Globus pallidus (tissue), 1 donor: ENCODE measurements around the gene RFX4.
"Not testable (repeated sequence)": the region's sequence is repeated elsewhere in the genome, so short reads cannot be mapped to it uniquely, and the experiment has no call there.

Experiments
- DNase-seq: peaks from one replicate; pipeline ENCODE4 v3.0.0-alpha.2; 2015; ENCODE audit warnings: low spot score

The RFX4 gene

DNA sequence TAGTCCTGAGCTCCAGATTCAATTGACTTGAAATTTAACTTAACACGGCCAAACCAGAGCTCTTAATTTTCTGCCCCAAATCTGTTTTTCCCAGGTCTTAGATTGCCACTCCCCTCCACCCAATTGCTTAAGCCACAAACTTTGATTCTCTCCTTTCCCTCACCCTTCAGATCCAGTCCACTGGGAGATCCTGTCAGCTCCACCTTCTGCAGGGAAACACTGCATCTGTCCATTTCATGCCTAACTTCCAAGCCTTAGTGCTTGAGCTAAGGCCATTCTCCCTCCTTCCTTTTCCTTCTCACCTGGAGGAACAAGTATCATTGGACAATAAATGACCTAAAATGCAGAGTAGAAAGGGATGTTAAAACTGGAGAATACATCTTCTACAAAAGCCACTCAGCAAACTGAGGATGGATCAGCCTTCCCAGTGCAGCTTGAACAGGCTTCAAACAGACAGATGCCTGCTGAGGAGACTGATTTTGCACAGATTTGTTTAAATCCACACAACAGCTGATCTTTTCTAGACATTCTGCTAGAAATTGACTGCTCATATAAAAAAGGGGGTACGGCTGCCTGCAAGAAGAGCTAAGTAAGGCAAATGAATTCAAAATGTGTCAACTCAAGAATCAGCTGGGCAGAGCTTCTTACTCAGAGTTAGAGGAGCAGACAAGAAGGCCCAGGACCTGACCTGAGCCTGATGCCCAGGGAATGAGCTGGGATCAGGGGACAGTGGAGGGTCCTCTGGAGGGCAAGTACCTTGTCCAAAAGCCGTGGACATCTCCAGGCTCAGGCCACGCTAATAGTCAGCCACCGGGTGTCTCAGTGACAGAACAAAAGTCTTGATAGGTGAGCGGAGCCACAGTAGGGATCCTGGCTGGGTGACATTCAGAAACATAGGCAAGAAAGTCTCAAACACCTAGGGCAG, 110.4 kb downstream of the RFX4 start:
- DNase-seq, result no peak

DNA sequence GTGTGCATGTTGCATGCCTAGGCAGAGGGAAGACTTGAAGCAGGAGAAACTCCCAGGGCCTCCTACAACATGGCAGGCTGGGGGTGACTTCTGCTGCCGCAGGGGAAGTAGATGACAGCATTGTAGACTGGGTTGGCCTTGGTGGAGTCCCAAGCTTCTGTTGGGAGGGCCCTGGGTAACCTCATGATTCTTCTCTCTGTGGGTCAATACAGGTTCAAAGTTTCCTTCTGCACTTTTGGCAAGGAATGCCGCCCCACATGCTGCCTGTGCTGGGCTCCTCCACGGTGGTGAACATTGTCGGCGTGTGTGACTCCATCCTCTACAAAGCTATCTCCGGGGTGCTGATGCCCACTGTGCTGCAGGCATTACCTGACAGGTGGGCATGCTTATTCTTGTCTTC, 113.3 kb downstream of the RFX4 start:
- no peak for DNase-seq

DNA sequence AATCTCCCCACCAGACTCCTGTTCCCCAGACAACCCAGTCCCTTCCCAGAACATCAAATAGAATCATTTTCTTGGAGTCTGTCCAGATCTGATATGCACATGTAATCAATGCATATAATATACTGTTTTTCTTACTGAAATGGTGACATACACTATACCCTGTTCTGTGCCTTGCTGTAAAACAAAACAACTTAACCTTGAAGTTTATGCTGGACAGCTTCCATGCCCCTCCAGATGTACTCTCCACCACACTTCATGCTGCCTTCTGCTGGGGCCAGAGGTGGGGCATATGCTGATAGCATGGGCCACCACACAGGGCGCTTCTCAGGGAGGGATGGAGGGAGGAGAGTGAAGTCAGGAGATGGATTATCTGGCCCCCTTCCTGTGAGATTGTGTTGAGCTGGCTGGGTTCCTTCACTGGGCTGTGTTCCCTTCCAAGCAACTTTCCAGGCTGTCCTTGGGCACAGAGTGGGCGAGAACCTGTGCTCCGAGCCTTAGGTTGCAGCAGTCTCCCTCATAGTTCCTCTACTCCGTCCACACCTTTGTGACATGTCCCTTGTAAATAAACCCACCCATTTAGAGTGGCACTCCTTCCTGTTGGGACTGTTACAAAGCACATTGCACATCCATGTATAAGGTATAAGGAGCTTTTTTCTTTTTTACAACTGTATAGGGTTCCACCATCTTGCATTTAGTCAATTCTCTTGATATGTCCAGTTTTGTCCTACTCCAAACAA, 114.0 kb downstream of the RFX4 start:
- no peak for DNase-seq

DNA sequence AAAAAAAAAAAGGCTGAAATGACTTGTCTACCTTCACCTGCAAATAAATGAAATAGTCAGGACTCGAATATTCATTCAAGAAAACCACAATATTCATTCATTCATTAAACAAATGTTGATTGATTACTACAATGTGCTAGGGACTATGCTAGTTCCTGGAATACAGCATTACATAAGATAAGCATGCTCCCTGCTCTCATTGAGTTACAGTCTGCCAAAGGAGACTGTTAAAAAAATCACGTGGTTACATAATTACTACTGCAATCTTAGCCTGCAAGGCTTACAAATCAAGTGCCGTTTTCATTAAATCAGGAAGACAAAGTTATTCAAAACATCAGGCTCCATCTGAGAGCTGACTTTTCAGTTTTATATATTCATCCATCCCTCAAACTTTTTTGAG, 121.3 kb downstream of the RFX4 start:
- no peak for DNase-seq

DNA sequence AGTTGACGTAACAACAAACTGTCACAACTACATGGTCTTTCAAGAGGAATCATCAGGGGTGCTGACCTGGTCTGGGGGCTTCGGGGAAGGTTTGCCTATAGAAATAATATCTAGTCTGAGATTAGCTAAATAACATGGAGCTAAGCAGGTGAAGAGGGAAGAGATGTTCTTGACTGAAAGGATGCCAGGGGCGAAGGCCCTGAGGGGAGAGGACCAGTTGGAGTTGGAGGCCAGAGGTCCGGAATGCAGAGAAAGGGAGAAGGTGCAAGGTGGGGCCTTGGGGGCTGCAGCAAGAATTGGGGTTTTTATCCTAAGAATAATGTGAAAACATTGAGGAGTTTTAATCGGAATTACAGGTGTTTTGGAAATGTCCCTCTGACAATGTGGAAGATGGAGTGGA, 123.2 kb downstream of the RFX4 start:
- DNase-seq, result no peak

DNA sequence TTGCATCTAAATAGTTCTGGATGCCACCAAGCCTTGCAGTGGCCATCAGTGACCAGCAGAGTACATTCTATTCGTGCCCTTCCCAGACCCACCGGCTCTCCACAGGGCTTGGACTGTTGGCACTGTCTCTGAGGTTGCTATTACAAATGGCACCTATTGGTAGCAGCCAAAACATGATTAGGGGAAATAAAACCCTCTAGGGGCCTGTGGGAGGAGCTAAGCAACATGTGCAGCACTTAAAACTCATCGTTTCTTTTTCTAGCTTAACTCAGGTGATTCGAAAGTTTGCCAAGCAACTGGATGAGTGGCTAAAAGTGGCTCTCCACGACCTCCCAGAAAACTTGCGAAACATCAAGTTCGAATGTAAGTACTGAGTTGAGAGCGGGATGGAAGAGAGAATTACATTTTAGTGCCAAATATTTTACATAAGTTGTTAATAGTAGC, 126.3 kb downstream of the RFX4 start:
- DNase-seq, result no peak

DNA sequence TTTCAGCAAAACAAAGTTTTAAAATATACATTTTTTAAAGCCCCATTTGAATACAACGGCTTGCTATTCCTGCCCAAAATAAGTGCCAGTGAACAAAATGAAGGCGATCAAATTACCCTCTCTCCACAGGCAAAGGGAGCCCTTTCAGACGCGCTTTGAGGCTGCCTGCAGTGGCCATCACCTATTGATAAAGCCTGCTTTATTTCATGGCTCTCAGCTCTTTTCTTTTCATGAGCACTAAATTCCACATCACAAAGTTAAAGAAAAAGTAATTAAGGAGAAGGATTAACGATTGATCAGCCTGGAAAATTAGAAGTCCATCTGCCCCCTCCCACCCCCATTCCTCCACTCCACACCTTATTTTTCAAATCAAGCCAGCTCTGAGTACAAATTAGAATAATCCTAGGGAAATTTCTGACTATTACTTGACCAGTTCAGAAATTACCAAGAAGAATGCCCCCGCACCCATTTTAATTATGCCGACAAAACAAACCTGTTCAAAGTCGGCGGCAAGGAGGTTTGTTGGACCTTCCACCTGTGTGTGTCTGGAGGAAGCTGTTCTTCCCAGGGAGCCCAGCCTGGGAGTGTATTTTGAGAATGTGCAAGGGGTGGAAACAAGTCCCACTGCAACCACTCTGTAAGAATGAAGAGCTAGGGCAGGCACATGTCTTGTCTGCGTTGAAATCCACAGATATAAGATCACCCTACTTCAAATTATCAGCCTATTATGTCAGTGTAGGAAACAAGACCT, 127.5 kb downstream of the RFX4 start:
- no peak for DNase-seq

DNA sequence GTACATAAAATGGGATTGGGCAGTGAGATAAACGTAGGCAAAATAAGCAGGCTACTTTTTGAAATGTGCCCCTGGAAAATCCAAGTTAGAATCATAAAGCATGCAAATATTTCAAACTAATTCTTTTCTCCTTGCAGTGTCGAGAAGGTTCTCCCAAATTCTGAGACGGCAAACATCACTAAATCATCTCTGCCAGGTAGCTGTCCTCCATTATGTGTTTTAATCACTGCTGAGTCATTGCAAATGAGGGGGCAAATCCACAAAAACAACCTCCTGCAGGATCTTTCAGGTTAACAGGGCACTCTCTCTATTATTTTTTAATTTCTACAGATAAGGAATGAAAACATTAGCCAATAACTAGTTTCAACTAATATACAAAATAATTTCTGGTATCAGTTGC, 128.5 kb downstream of the RFX4 start:
- DNase-seq, result no peak

DNA sequence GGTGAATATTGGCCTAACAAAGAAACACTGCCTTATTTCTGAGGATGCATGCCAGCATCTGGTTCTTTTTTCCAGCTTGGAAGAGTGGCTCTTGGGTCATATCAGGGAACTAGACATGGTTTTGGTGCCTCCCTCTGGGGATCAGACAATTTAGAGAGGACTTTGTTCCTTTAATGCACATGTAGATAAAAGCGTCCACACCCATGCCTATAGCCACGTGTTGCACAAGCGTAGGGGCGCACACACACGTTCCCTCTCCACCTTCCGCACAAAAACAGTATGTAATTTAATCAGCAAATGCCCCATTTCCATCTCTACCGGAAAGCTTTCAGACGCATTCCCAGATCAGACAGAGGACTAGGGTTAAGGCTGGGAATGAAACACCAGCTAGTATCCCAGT, 130.0 kb downstream of the RFX4 start:
- no peak for DNase-seq

DNA sequence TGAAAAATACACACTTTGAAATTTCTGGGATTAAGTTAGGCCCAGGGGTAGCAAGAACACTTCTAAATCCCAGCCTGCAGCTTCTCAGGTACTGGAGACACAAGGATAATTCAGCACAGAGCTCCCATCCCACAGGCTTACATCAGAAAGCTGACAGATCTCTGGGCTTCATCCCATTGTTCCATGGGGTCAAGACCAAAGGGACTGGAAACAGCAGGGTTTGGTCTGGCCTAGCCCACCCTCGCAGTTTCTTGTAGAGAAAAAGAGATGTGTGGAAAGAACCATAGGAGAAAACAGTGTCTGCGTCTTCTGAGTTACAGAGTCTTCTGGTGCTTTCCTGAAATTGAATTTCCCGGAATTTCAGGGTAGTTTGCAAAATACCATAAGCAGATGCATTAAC, 132.1 kb downstream of the RFX4 start:
- no peak for DNase-seq

DNA sequence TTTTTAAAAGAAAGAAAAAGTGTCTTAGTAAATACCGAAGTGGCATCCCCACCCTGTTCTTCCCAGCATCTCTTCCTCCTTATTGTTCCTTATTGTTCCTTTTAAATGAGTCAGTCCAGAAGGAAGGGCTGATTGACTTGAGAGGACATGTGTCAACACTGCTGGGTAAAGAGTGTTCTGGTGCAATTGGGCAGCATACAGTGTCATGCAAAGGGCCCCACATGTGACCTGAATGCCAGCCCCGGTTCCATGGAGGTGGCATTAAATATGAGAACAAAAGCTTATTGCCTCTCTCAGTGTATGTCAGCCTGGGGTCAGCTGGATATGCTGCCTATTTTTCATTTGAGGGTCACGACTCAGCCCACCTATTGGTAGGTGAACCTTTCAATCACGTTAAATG, 132.8 kb downstream of the RFX4 start:
- no peak for DNase-seq

DNA sequence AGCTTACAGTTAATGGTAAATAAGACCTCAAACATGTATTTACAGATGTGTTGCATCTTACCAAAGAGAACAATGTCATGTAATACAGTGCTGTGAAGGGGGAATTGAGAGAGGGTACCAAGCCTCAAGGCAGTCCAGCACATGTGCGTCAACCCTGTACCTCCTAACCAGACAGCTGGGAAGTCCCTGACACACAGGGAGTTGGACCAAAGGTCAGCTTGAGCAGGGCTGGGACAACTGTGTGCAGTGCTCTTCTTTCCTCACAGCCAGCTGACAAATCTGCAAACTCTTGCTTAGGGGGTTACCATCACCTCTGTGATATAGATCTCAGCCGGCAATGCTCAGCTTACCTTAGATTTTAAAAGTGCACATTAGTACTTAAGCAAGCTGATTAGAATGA, 134.9 kb downstream of the RFX4 start:
- no peak for DNase-seq

DNA sequence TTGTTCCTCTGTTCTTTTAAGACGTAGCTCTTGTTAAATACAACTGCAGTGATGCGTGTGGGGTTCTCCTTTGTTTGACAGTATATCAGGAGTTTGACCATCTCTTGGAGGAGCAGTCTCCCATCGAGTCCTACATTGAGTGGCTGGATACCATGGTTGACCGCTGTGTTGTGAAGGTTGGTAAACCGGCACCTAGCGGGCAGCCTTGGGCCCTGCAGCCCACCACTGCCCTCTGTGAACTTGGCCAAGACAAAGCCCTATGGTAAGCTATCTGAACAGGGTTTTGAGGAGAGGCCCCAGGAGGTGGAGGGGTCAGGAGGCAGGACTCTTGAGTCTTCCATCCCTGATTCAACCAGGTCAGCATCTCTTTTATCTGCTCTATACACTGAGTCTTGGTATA, 137.1 kb downstream of the RFX4 start:
- DNase-seq, result no peak

DNA sequence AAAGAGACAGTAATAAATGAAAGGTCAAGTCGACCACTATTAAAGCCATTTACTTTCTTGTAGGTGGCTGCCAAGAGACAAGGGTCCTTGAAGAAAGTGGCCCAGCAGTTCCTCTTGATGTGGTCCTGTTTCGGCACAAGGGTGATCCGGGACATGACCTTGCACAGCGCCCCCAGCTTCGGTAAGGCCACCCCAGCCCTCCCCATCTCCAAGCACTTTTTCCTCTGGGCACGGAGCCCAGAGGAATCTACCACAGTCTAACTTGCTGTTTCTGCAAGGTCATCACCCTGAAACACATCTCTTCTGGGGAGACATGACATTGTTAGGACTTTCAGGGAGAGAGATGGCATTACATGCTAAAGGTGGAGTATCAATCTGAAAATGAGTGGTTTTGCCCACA, 137.9 kb downstream of the RFX4 start:
- no peak for DNase-seq

DNA sequence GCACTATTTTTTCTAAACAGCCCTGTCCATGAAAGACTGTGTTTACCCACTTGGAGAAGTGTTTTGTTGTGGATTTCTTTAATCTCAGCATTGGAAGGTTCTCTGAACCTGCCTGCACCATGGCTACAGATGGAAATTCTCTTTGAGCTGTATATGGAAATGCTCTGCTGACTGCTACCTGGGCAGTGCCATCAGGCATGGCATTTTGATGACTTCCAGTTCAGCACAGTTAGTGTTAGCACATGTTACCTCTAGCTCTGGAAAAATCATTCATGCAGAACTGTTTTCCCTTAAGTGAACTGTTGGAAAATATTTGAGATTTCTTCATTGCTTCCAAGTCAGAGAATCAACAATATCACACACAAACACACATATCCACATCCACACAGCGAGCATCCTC, 139.1 kb downstream of the RFX4 start:
- no peak for DNase-seq

DNA sequence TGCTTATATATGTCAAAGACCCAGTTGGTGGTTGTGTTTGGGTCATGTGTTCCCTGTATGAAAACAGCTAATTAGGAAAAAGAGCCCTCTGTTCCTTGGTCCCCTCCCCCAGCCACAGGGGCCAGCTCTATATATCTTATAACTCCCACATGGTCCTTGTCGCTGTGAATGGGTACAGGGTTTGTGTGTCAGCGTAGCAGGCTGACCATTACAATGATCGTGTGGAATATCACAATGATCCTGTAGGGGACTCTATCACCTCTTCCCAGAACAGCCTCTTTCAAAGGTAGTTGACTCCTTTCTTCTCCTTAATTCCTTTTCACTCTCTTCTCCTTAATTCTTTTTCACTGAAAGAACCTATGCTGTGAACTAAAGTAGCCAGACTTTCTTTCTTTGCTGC, 140.0 kb downstream of the RFX4 start:
- no peak for DNase-seq

DNA sequence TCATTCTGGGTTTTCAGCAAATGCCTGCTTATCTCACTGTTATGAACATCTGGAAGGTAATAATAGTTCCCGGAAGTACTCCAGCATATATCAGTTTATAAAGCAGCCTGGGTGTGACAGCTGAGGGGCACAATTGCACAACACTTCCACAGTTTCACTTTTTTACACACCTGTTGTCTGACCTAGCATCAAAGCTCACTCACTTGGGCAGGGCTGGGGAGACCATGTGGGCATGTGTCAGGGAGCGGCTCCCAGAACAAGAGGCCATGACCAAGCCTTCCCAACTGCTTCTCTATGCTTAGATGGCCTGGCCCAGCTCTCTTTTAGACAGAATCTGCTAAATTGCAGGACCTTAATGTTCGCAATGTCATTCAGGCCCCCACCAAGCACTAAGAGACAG, 140.6 kb downstream of the RFX4 start:
- no peak for DNase-seq

DNA sequence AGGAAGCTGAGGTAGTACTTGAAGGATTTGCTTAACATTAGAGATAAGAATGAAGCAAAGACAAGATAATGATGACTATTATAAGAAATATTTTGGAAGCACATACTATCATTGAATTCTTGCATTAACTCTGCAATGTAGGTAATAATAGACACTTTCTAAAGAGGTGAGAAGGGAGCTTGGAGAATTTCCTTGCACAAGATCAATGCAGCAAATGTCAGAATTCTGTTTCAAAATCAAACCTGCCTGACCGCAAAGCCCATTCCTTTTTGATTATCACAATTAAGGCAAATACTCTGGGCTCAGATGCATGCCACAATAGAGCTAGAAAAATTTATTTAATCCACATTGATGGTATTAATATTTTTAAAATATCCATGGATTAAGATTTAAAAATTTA, 141.3 kb downstream of the RFX4 start:
- DNase-seq, result no peak

DNA sequence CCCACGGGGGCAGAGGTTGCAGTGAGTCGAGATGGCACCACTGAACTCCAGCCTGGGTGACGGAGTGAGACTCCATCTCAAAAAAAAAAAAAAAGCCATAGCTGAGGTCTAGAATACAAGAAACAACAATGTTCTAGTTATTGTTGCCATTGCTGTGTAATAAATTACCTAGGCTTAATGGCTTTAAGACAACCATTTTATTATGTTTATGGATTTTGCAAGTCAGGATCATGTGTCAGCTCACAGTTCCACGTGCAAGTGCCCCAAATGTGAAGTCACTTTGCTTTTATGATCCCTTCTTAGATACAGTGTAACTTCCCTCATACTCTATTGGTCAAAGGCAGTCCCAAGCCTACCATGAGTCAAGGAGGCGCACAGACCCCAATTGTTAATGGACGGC, 142.1 kb downstream of the RFX4 start:
- no peak for DNase-seq

DNA sequence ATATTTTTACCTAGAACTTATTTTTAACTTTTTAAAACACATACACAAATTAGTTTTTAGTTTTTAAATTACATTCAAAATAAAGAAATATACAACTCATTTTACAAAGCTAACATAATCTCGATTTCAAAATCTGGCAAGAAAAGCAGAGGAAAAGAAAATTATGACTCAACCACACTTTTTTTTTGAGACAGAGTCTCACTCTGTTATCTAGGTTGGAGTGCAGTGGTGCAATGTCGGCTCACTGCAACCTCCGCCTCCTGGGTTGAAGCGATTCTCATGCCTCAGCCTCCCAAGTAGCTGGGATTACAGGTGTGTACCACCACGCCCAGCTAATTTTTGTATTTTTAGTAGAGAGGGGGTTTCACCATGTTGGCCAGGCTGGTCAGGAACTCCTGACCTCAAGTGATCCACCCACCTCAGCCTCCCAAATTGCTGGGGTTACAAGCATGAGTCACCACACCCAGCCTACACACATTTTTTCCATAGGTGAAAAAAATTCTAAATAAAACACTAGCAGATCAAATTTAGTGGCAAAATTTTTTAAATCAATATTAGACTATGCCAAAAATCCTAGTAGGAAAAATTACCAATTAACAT, 143.9 kb downstream of the RFX4 start:
- DNase-seq, result not testable (repeated sequence)

DNA sequence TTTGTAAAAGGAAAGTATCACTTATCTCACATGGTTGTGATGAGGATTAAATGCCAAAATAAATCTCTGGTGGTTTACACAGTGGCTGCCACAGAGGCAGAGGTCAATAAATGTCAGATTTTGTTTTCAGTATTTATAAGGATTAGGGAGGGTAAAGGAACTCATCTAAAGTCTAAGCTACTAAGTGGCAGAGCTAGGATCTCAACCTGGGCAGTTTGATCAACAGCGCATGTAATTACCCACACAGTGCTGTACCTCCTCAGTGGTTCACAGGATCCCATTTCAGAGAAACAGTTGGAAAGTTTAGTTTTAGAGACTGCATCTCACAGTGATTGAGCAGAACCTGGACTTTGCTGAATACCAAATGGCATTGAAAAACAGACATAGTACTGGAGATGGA, 146.8 kb downstream of the RFX4 start:
- no peak for DNase-seq

DNA sequence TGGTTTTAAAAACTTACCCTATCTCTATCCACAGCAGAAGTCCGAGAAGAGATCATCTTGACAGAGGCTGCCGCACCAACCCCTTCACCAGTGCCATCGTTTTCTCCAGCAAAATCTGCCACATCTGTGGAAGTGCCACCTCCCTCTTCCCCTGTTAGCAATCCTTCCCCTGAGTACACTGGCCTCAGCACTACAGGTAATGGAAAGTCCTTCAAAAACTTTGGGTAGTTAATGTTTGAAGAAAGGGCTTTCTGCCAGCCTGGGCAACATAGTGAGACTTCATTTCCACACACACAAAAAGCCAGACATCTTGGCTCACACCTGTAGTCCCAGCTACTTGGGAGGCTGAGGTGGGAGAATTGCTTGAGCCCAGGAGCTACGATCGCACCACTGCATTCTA, 150.1 kb downstream of the RFX4 start:
- DNase-seq, result no peak
